NCI-H1436 (cell line): Measurements from ENCODE around the gene RNF181.
"Not testable (repeated sequence)": the region's sequence is repeated elsewhere in the genome, so short reads cannot be mapped to it uniquely, and the experiment has no call there.

Experiments used
- DNase-seq: peaks from one replicate; lab custom pipeline; 2025; lab: John Stamatoyannopoulos, UW

The RNF181 gene

DNA sequence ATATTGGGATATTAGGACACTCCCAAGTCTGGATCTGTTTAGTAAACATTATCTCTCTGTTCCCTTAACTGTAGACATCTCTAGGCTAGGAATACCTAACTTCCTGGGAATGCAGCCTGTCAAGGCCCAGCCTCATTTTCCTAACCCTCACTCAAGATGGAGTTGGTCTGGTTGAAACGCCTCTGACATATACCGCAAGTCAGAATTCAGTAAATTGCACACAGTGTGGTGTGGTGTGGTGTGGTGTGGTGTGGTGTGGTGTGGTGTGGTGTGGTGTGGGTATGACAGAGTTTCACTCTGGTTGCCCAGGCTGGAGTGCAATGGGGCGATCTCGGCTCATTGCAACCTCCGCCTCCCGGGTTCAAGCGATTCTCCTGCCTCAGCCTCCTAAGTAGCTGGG is 19.2 kb downstream of the RNF181 start:
- DNase-seq: not testable (repeated sequence)

DNA sequence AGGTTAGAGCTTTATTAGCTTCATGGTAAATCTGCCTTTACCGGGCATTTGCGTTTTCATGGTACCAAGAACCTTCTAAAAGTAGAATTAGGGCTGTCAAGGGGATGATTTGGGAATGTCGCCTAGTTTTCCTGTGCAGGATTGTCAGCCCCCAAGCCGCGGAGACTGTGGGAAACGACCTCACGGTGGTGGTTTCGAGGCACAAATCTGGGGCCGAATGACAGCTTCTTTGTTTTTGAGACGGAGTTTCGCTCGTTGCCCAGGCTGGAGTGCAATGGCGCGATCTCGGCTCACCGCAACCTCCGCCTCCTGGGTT is 19.8 kb downstream of the RNF181 start:
- DNase-seq: no peak

GRCh38 chr2:85617723-85618122 is 22.2 kb downstream of the RNF181 start:
- DNase-seq: not testable (repeated sequence)

DNA sequence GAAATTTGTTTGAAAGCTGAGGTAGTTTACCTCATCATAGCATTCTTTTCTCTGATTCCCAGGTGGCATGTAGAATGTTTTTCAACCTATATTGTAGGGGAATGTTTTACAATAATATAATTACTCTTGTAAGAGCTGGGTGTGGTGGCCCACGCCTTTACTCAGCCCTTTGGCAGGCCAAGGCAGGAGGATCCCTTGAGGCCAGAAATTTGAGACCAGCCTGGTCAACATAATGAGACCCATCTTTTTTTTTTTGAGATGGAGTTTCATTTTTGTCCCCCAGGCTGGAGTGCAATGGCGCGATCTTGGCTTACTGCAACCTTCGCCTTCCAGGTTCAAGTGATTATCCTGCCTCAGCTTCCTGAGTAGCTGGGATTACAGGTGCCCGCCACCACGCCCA is 24.1 kb downstream of the RNF181 start:
- DNase-seq: no peak

- no peak for DNase-seq
Measured at GRCh38 chr2:85621338-85621737, 25.8 kb downstream of the RNF181 start.

- DNase-seq: no peak
Measured at GRCh38 chr2:85623991-85624390, 28.4 kb downstream of the RNF181 start.

GRCh38 chr2:85628658-85629057 is 33.1 kb downstream of the RNF181 start:
- no peak for DNase-seq

DNA sequence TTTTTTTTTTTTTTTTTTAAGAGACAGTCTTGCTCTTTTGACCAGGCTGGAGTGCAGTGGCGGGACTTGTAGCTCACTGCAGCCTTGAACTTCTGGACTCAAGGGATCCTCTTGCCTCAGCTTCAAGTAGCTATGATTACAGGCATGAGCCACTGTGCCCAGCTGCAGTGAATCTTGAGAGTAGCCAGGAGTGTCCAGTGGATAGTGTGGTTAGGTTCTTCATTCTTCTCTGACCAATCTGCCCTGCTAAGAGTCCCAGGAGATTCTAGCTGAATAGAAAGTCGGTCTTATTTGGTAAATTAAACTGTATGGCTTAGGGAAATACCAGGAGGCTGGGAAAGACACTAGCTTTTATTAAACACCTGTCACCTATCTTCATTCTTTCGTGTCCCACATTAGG is 35.8 kb downstream of the RNF181 start:
- no peak for DNase-seq

DNA sequence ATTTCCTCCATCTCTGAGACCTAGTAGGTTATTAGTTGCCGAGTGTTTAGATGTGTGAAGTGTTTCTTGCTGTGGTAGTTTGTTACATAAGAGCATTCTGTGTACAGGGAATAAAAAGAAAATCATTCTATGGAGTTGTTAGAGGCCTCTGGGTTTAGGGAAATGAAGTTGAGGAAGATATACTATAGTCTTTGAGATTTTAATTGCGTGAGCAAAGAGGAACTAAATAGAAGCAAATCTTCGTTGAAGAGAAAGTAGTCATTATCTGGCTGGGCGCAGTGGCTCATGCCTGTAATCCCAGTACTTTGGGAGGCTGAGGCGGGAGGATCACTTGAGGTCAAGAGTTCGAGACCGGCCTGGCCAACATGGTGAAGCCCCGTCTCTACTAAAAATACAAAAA is 39.5 kb downstream of the RNF181 start:
- DNase-seq: no peak

DNA sequence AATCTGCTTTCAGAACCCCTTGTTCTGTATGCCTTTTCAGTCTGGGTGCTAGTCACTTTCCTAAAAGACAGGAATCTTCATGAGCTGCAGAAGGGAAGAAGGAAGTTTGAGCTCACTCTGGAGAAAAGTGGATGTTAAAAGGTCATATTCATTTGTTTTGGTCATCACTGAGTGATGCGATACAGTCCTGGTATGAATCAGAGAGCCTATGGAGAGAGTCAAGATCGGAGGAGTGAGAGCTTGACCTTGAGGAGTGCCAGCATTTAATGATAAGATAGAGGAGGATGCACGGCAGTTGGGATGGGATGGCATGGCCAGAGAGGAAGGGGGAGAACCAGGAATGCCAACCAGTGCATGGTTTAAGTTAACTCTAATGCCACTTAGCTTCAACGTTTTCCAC is 40.1 kb downstream of the RNF181 start:
- DNase-seq: no peak

DNA sequence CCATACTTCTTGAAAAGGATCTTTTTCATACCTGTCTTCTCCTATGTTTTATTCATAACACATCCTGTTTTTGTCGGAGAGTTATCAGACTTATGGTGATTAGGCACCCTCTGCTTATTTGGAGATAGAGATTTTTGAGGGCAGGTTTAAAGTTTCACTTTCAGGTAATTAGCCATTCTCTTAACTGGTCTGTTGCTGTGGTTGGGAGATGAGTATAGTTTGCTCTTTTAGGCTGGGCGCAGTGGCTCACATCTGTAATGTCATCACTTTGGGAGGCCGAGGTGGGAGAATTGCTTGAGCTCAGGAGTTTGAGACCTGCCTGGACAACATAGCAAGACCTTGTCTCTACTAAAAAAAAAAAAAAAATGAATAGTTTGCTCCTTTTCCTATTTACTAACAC is 47.2 kb downstream of the RNF181 start:
- no peak for DNase-seq

- no peak for DNase-seq
Measured at GRCh38 chr2:85644909-85645308, 49.4 kb downstream of the RNF181 start.

DNA sequence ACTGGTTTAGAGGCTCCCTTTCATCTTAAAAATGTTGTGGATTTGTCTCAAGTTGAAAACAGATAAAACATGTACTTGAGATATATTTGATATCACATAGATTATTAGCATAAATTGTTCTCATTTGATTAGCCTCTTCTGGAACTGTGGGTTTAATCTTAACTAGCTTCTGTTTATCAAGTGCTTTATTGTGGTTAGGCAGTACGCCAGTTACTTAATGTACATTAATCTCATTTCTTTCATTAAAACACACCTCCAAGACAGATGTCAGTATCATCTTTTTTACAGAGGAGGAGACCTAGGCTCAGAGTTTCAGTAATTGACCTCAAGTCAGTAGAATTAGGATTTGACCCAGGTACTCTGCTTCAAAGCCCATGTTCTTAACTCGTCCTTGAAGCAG is 50.6 kb downstream of the RNF181 start:
- no peak for DNase-seq
